Thyroid gland (tissue), 4 donors: ENCODE measurements around the gene IL1R1. TPM values are rescaled to one million over a fixed set of nuclear protein-coding genes. Genes with fewer than 3 reads are reported as not detected.
A peak's percentile ranks its signal among the peaks of the same experiment; 100 is the strongest.

Experiments
- DNase-seq, 2 donors: peaks; one replicate each; pipeline ENCODE4 v3.0.0-alpha.2; 2019
- H3K27ac ChIP-seq, 3 donors: fragments of 200-600 bp; sonication (generic); 1 replicate in 2 of 3; 2 replicates in 1 of 3; pipeline ENCODE4 v1.5.1; 2016 to 2019; ENCODE audit warnings: mild to moderate bottlenecking in 1 of 3, moderate library complexity in 1 of 3
- H3K27me3 ChIP-seq: fragments of 200-600 bp; sonication (generic); one replicate; pipeline ENCODE4 v1.5.1; 2019
- H3K36me3 ChIP-seq, 2 donors: fragments of 200-600 bp; sonication (generic); one replicate each; pipeline ENCODE4 v1.5.1; 2016 to 2019
- H3K4me1 ChIP-seq, 2 donors: fragments of 200-600 bp; sonication (generic); one replicate each; pipeline ENCODE4 v1.5.1; 2017 to 2019
- H3K4me3 ChIP-seq, 3 donors: fragments of 200-600 bp; sonication (generic); replicated peaks in 1 of 3; 1 replicate in 2 of 3; 2 replicates in 1 of 3; pipeline ENCODE4 v1.5.1; 2016; ENCODE audit warnings: mild to moderate bottlenecking in 1 of 3
- H3K9me3 ChIP-seq: fragments of 200-600 bp; sonication (generic); one replicate; pipeline ENCODE4 v1.5.1; 2017
- POLR2A ChIP-seq, 2 donors: fragments of 450-650 bp; IDR thresholded peaks; one replicate each; pipeline ENCODE4 v1.6.1; 2017; ENCODE audit warnings: antibody characterized with exemption in 2 of 2, mild to moderate bottlenecking in 2 of 2, moderate library complexity in 1 of 2
- WGBS, 2 donors: methylation state at CpG; one replicate each; pipeline ENCODE4 v1.1.5; 2017; 5-methylcytosine and 5-hydroxymethylcytosine counted together
- intact Hi-C: fragments of 100-400 bp; cut with DNase I; formaldehyde crosslinking; loops from one replicate; pipeline ENCODE4 v1.15.1; 2023
- total RNA-seq, 4 donors: library from RNA; depleted of rRNA; stranded (reverse); fragments of >200 nt; gene quantifications; one replicate each; pipeline ENCODE4 v1.2.3, GENCODE V29; 2016
- TF ChIP-seq, protein P1 (sequence below), 6 experiments: fragments of 200-600 bp in 3 of 6; fragments of 450-650 bp in 3 of 6; sonication (generic) in 3 of 6; IDR thresholded peaks; one replicate each; pipeline ENCODE4 v1.5.1; 2016 to 2019; ENCODE audit warnings: antibody characterized with exemption in 6 of 6, mild to moderate bottlenecking in 2 of 6, inconsistent platforms in 1 of 6, moderate library complexity in 1 of 6

Gene IL1R1
- total RNA-seq, 4 donors from 2014 or later, result 57.6 to 220 (median 103) TPM

DNA sequence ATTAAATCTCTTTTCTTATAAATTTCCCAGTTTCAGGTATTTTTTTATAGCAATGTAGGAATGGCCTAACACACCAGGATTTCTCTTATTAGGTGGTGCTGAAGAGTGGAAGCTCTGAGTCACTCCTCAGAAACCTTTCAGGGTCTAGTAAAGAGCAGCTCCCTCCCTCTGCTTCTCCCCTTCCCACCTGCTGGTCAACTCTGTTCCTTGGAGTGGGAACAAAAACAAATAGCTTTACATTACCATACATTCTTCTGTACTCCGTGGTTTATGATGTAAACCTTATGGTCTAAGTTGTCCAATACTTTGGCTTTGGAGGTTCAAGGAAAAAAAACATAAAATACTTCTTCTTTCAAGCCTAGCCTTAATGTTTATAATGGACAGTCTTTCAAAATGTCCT lies 2.7 kb upstream of the IL1R1 start:
- Histone ChIP-seq H3K27me3 (no peaks in the 10 kb centered on the region), H3K9me3 (no peaks in the 10 kb centered on the region), H3K27ac (no peak overlapping the region), H3K36me3 (no peaks in the 10 kb centered on the region), H3K4me1 (peaks cover 16 to 17% of the 10 kb centered on the region in 2 donors), H3K4me3 (no peak overlapping the region)
- intact Hi-C loops, result loop anchor here (10.0 kb wide), 1 partner anchor 75 kb away; no protein-coding TSS in a partner anchor
- 79 to 83% methylated on average over 1 of the region's 1 CpG for WGBS, 2 donors
- no peak for DNase-seq
- no peak for TF ChIP-seq POLR2A (IDR thresholded peaks at IDR 0.05)
- TF ChIP-seq, protein P1, sequence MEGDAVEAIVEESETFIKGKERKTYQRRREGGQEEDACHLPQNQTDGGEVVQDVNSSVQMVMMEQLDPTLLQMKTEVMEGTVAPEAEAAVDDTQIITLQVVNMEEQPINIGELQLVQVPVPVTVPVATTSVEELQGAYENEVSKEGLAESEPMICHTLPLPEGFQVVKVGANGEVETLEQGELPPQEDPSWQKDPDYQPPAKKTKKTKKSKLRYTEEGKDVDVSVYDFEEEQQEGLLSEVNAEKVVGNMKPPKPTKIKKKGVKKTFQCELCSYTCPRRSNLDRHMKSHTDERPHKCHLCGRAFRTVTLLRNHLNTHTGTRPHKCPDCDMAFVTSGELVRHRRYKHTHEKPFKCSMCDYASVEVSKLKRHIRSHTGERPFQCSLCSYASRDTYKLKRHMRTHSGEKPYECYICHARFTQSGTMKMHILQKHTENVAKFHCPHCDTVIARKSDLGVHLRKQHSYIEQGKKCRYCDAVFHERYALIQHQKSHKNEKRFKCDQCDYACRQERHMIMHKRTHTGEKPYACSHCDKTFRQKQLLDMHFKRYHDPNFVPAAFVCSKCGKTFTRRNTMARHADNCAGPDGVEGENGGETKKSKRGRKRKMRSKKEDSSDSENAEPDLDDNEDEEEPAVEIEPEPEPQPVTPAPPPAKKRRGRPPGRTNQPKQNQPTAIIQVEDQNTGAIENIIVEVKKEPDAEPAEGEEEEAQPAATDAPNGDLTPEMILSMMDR (IDR thresholded peaks at IDR 0.05), result no peak

DNA sequence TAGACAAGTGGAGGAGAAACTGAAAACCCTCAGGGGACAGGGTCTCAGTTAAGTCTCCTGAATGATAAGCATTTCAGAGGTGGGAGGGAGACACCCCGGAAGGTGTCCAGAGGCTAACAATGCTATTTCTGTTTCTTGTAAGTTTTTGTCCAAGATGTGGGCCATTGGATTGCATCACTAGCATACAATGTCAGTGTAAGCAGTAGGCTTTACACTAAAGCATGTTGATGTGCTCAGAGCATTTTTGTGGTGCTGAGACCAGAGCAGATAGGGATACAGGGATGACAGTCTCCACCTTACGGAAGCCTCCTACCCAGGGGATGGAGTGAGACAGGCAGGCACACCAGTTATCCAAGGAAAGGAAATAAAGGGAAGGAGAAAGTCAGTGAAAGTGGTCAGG lies 2.2 kb upstream of the IL1R1 start:
- no peaks in the 10 kb centered on the region for H3K9me3 ChIP-seq
- H3K27ac ChIP-seq, result no peak overlapping the region
- H3K4me3 ChIP-seq, result no peak overlapping the region
- no peaks in the 10 kb centered on the region for H3K27me3 ChIP-seq
- peaks cover 0 to 4% of the 10 kb centered on the region in 2 donors for H3K36me3 ChIP-seq
- DNase-seq, result no peak
- 93 to 95% methylated on average over 2 of the region's 2 CpGs for WGBS, 2 donors
- peaks cover 19 to 21% of the 10 kb centered on the region in 2 donors for H3K4me1 ChIP-seq
- no peak for TF ChIP-seq POLR2A (IDR thresholded peaks at IDR 0.05)
- TF ChIP-seq, protein P1 (IDR thresholded peaks at IDR 0.05), result no peak
- intact Hi-C loops, result loop anchor here (10.0 kb wide), 1 partner anchor 76 kb away; no protein-coding TSS in a partner anchor

DNA sequence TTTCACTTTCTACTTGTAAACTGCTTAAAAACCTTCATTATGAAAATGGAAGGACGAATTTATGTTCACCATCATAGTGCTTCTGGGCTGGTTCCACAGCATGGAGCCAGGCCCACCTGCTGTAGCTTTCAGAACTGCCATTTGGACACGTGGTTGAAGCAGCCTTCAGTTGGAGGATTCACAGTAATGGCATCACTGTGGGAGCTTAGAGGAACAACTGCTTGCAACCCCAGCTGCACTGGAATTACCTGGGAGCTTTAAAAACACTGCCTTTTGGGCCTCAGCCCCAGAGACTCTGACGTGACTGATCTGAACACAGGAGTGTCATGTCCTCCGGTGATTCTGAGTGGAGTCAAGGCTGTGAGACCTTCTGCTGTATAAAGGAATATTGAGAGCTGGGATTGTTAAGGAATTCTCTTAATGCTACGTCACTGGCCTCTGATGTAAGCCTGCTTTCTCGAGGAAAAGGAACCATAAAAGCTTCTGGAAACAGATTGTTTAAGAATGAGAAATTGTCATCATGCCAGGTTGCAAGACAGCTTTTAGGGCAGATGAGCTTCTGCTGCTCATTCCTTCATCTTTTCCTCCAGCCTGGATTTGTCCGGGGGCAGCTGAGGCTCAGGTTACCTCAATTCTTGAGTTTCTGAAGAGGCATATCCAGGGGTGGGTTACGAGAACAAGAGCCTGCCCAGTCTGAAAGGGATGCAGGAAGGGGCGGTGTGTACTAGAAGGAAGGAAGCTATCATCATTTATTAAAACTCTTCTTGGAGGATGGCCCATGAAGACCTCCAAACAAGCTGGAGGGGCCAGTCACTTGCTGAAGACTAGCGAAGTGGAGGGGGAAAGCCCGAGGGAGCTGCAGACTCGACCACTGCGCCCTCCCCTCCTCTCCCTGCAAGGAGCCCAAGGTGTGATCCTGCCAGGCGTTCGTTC lies 1.3 kb upstream of the IL1R1 start:
- DNase-seq, result no peak
- Histone ChIP-seq H3K27me3 (no peaks in the 10 kb centered on the region), H3K4me3 (peak overlapping the region in 1 of 3 donors; percentile 68), H3K9me3 (no peaks in the 10 kb centered on the region), H3K36me3 (peaks cover 3 to 7% of the 10 kb centered on the region in 2 donors), H3K27ac (peak overlapping the region; percentile 94 to 97 (median 95)), H3K4me1 (peaks cover 23 to 28% of the 10 kb centered on the region in 2 donors)
- TF ChIP-seq, protein P1 (IDR thresholded peaks at IDR 0.05), result no peak
- no peak for TF ChIP-seq POLR2A (IDR thresholded peaks at IDR 0.05)
- 74 to 82% methylated on average over 15 of the region's 15 CpGs for WGBS, 2 donors
- intact Hi-C loops, result loop anchor here (10.0 kb wide), 1 partner anchor 76 kb away; no protein-coding TSS in a partner anchor

DNA sequence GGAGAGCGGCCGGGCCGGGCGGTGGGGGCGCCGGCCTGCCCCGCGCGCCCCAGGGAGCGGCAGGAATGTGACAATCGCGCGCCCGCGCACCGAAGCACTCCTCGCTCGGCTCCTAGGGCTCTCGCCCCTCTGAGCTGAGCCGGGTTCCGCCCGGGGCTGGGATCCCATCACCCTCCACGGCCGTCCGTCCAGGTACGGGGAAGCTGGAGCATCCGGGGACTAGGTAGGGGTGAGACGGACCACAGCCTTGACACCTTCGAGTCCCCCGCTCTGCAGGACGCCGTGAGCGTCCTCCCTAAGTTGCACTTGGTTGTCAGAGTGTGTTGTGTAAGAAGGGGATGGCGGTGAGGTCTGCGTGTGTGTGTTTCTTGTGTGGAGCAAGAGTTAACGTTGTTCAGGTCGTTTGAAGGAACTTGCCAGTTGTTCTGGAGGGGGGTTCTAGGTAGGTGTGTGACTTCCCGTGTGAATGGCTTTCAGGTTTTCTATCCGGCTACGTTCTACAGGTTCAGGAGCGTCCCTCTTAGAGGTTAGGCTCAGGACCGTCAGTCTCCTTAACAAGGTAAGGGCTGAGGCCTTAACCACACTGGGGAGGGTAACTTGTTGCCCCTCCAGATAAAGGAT lies 393 bp downstream of the IL1R1 start:
- Histone ChIP-seq H3K9me3 (no peaks in the 10 kb centered on the region), H3K27ac (peak overlapping the region; percentile 94 to 97 (median 95)), H3K36me3 (peaks cover 3 to 7% of the 10 kb centered on the region in 2 donors), H3K27me3 (no peaks in the 10 kb centered on the region), H3K4me3 (peak overlapping the region; percentile 68 to 84 (median 75)), H3K4me1 (peaks cover 23 to 29% of the 10 kb centered on the region in 2 donors)
- TF ChIP-seq POLR2A (IDR thresholded peaks at IDR 0.05), result peak in 1 of 2 donors; percentile 57
- TF ChIP-seq, protein P1 (IDR thresholded peaks at IDR 0.05), result no peak
- no peak for DNase-seq
- intact Hi-C loops, result loop anchor here (10.0 kb wide), 1 partner anchor 78 kb away; no protein-coding TSS in a partner anchor
- 6 to 31% methylated on average over 9 to 21 of the region's 42 CpGs for WGBS, 2 donors
